Peyer's patch (tissue), 4 donors: ENCODE results near the gene PHC2.

Source experiments
- POLR2A ChIP-seq, 2 donors: fragments of 450-650 bp; IDR thresholded peaks; one replicate each; pipeline ENCODE4 v1.5.1; 2017; ENCODE audit warnings: antibody characterized with exemption in 2 of 2, mild to moderate bottlenecking in 2 of 2, moderate library complexity in 2 of 2
- TF ChIP-seq, protein P1 (sequence below), 6 experiments: fragments of 450-650 bp in 4 of 6; fragments of 200-600 bp in 2 of 6; sonication (generic) in 1 of 6; IDR thresholded peaks; one replicate each; pipeline ENCODE4 v1.5.1; 2017 to 2019; ENCODE audit warnings: antibody characterized with exemption in 6 of 6, mild to moderate bottlenecking in 3 of 6, moderate library complexity in 1 of 6

DNA sequence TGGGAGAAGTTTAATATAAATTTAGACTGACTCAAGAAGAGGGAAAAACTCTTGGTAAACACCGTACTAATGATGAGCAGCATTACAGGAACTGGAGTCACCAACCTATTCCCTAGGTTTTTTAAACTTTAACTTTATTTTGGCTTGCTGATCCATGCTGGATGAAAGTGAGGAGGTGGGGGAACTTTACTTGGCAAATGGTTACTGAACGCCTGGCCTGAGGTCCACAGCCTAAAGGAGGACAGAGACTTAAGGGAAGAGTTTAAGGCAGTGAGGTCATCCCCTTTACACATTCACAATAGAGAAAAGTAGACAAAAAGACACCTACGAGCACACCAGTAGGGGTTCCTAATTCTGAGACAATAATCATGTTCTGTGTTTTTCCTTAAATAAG lies 84.4 kb downstream of the PHC2 start:
- TF ChIP-seq, protein P1, sequence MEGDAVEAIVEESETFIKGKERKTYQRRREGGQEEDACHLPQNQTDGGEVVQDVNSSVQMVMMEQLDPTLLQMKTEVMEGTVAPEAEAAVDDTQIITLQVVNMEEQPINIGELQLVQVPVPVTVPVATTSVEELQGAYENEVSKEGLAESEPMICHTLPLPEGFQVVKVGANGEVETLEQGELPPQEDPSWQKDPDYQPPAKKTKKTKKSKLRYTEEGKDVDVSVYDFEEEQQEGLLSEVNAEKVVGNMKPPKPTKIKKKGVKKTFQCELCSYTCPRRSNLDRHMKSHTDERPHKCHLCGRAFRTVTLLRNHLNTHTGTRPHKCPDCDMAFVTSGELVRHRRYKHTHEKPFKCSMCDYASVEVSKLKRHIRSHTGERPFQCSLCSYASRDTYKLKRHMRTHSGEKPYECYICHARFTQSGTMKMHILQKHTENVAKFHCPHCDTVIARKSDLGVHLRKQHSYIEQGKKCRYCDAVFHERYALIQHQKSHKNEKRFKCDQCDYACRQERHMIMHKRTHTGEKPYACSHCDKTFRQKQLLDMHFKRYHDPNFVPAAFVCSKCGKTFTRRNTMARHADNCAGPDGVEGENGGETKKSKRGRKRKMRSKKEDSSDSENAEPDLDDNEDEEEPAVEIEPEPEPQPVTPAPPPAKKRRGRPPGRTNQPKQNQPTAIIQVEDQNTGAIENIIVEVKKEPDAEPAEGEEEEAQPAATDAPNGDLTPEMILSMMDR (IDR thresholded peaks at IDR 0.05), result no peak
- no peak for TF ChIP-seq POLR2A (IDR thresholded peaks at IDR 0.05)
